Osteocyte (in vitro differentiated cells): ENCODE measurements around the gene MTHFD1L. TPM values are rescaled to one million over a fixed set of nuclear protein-coding genes. Genes with fewer than 3 reads are reported as not detected.

Source experiments
- DNase-seq: peaks from one replicate; pipeline ENCODE4 v3.0.0; 2021; ENCODE audit warnings: mixed read lengths; ENCODE audit not compliant: unreplicated experiment; ENCODE audit errors: extremely low spot score
- H3K27ac Mint-ChIP-seq: one replicate; pipeline ENCODE4 v1.8.0; 2021; ENCODE audit warnings: mild to moderate bottlenecking, mixed read lengths; ENCODE audit not compliant: unreplicated experiment
- H3K27me3 Mint-ChIP-seq: one replicate; pipeline ENCODE4 v1.8.0; 2021; ENCODE audit warnings: mixed read lengths; ENCODE audit not compliant: unreplicated experiment
- H3K36me3 Mint-ChIP-seq: one replicate; pipeline ENCODE4 v1.8.0; 2021; ENCODE audit warnings: mixed read lengths; ENCODE audit not compliant: unreplicated experiment
- H3K4me1 Mint-ChIP-seq: one replicate; pipeline ENCODE4 v1.8.0; 2021; ENCODE audit warnings: mixed read lengths; ENCODE audit not compliant: unreplicated experiment
- H3K4me3 Mint-ChIP-seq: one replicate; pipeline ENCODE4 v1.8.0; 2021; ENCODE audit warnings: mild to moderate bottlenecking, moderate library complexity, mixed read lengths; ENCODE audit not compliant: unreplicated experiment
- H3K9me3 Mint-ChIP-seq: one replicate; pipeline ENCODE4 v1.8.0; 2021; ENCODE audit warnings: mixed read lengths; ENCODE audit not compliant: unreplicated experiment
- total RNA-seq: library from RNA; stranded (reverse); gene quantifications from 2 replicates; pipeline ENCODE4 v1.2.1, GENCODE V29; 2021
- TF ChIP-seq, protein P1 (sequence below): fragments of 200-600 bp; sonication (generic); IDR thresholded peaks from 2 replicates; pipeline ENCODE4 v1.5.0; 2021; ENCODE audit warnings: antibody characterized with exemption, mild to moderate bottlenecking, moderate library complexity

The MTHFD1L gene
- total RNA-seq, 1 donor from 2014 or later, result 63.2 TPM

- TF ChIP-seq, protein P1, sequence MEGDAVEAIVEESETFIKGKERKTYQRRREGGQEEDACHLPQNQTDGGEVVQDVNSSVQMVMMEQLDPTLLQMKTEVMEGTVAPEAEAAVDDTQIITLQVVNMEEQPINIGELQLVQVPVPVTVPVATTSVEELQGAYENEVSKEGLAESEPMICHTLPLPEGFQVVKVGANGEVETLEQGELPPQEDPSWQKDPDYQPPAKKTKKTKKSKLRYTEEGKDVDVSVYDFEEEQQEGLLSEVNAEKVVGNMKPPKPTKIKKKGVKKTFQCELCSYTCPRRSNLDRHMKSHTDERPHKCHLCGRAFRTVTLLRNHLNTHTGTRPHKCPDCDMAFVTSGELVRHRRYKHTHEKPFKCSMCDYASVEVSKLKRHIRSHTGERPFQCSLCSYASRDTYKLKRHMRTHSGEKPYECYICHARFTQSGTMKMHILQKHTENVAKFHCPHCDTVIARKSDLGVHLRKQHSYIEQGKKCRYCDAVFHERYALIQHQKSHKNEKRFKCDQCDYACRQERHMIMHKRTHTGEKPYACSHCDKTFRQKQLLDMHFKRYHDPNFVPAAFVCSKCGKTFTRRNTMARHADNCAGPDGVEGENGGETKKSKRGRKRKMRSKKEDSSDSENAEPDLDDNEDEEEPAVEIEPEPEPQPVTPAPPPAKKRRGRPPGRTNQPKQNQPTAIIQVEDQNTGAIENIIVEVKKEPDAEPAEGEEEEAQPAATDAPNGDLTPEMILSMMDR, result no peak
- peaks cover 43% of the 10 kb centered on the region for H3K4me1 Mint-ChIP-seq
- H3K27me3 Mint-ChIP-seq, result no peaks in the 10 kb centered on the region
- H3K36me3 Mint-ChIP-seq, result peaks cover 13% of the 10 kb centered on the region
- DNase-seq, result no peak
- no peak overlapping the region for H3K4me3 Mint-ChIP-seq
- H3K9me3 Mint-ChIP-seq, result no peaks in the 10 kb centered on the region
- peak overlapping the region; percentile 67 for H3K27ac Mint-ChIP-seq
These were observed 33.7 kb downstream of the MTHFD1L start for GRCh38 chr6:150899231-150899630.

DNA sequence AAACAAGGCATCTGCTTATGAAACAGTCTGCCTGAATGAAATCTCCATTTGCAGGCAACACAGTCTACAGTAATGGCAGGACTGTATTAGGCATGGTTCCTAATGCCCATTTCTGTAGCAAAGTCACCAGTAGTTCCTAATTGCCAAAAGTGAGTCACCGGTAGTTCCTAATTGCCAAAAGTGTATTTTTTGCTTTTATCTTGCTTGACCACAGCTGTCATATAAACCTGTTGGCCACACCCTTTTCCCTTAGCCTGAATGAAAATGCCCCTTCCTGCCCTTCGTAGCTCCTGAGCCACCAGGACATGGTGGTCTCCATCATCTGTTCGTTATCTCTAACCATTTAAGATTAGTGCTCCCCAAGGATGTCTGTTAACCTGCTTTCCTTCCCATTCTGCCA, 34.5 kb downstream of the MTHFD1L start:
- Mint-ChIP-seq H3K4me1 (peaks cover 35% of the 10 kb centered on the region), H3K27ac (peak overlapping the region; percentile 3), H3K36me3 (peaks cover 13% of the 10 kb centered on the region), H3K9me3 (no peaks in the 10 kb centered on the region), H3K4me3 (no peak overlapping the region), H3K27me3 (no peaks in the 10 kb centered on the region)
- no peak for DNase-seq
- TF ChIP-seq, protein P1, result no peak

GRCh38 chr6:150902142-150902776, 36.8 kb downstream of the MTHFD1L start:
- no peaks in the 10 kb centered on the region for H3K9me3 Mint-ChIP-seq
- peak overlapping the region; percentile 52 for H3K27ac Mint-ChIP-seq
- H3K4me1 Mint-ChIP-seq, result peaks cover 23% of the 10 kb centered on the region
- peaks cover 23% of the 10 kb centered on the region for H3K36me3 Mint-ChIP-seq
- no peak overlapping the region for H3K4me3 Mint-ChIP-seq
- TF ChIP-seq, protein P1, result no peak
- no peak for DNase-seq
- no peaks in the 10 kb centered on the region for H3K27me3 Mint-ChIP-seq

DNA sequence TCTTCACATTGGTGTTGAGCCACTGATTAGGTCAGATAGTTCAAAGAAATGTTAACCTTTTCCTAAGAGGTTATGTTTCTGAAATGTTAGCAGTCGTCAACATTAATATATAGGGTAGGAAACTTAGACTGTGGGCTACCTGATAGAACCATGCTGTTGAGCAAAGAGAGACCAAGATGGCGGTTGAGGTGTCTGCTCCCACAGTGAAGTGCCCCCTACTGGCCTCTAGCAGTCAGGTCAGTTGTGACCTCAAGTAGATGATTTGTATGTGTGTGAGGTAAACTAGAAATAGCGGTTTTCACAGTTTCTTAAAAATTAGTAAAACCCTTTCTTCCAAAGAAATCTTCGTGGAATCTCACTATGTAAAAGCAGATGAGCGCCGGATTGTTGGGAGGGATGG, 40.3 kb downstream of the MTHFD1L start:
- TF ChIP-seq, protein P1, result peak; percentile 29
- no peak for DNase-seq
- H3K4me3 Mint-ChIP-seq, result no peak overlapping the region
- no peak overlapping the region for H3K27ac Mint-ChIP-seq
- no peaks in the 10 kb centered on the region for H3K9me3 Mint-ChIP-seq
- peaks cover 11% of the 10 kb centered on the region for H3K4me1 Mint-ChIP-seq
- no peaks in the 10 kb centered on the region for H3K27me3 Mint-ChIP-seq
- H3K36me3 Mint-ChIP-seq, result peaks cover 26% of the 10 kb centered on the region

GRCh38 chr6:150906641-150907326, 41.3 kb downstream of the MTHFD1L start:
- Mint-ChIP-seq H3K27ac (no peak overlapping the region), H3K27me3 (no peaks in the 10 kb centered on the region), H3K4me3 (no peak overlapping the region), H3K4me1 (peaks cover 7% of the 10 kb centered on the region), H3K36me3 (peaks cover 31% of the 10 kb centered on the region), H3K9me3 (peaks cover 3% of the 10 kb centered on the region)
- DNase-seq, result peak; percentile 17
- TF ChIP-seq, protein P1, result no peak
